Adrenal gland (tissue), 12 donors: ENCODE results near the gene RSL1D1. TPM values are rescaled to one million over a fixed set of nuclear protein-coding genes. Genes with fewer than 3 reads are reported as not detected.
"Not testable (repeated sequence)": the region's sequence is repeated elsewhere in the genome, so short reads cannot be mapped to it uniquely, and the experiment has no call there.

Source experiments
- DNase-seq, 7 donors: peaks; one replicate each; pipeline ENCODE4 v3.0.0-alpha.2; 2019 to 2020
- H3K27ac ChIP-seq, 5 donors: fragments of 200-600 bp; sonication (generic) in 4 of 5; 1 replicate in 3 of 5; 2 replicates in 2 of 5; pipeline versions ENCODE4 v1.5.1 to v1.8.0; 2016 to 2020; ENCODE audit warnings: mild to moderate bottlenecking in 1 of 5
- H3K27me3 ChIP-seq: fragments of 200-600 bp; 2 replicates; pipeline ENCODE4 v1.8.0; 2021
- H3K36me3 ChIP-seq, 2 donors: fragments of 200-600 bp; replicated peaks in 1 of 2; 1 replicate in 1 of 2; 2 replicates in 1 of 2; pipeline versions ENCODE4 v1.5.1 to v1.8.0; 2018 to 2022
- H3K4me1 ChIP-seq, 2 donors: fragments of 200-600 bp; replicated peaks in 1 of 2; 1 replicate in 1 of 2; 2 replicates in 1 of 2; pipeline versions ENCODE4 v1.5.1 to v1.8.0; 2018 to 2021
- H3K4me3 ChIP-seq, 4 donors: fragments of 200-600 bp; sonication (generic) in 3 of 4; one replicate each; pipeline ENCODE4 v1.5.1; 2016 to 2018
- H3K9me3 ChIP-seq, 3 donors: fragments of 200-600 bp; sonication (generic) in 1 of 3; replicated peaks in 1 of 3; 1 replicate in 2 of 3; 2 replicates in 1 of 3; pipeline versions ENCODE4 v1.5.1 to v1.8.0; 2016 to 2021
- POLR2A ChIP-seq, 2 donors: fragments of 450-650 bp; IDR thresholded peaks; one replicate each; pipeline ENCODE4 v1.6.1; 2017; ENCODE audit warnings: antibody characterized with exemption in 2 of 2, mild to moderate bottlenecking in 2 of 2, moderate library complexity in 1 of 2
- WGBS, 4 donors: extraction: QIAGEN DNeasy Blood & Tissue Kit in 2 of 4; methylation state at CpG; one replicate each; pipeline versions ENCODE4 v1.1.5 to v1.1.7; 2013 to 2017; 5-methylcytosine and 5-hydroxymethylcytosine counted together
- intact Hi-C, 2 donors: fragments of 100-400 bp; cut with DNase I; formaldehyde crosslinking; loops; one replicate each; pipeline versions ENCODE4 v1.14.1 to v1.15.0; 2022 to 2023
- polyA plus RNA-seq, 3 donors: library from polyadenylated mRNA; stranded (reverse); fragments of 200-250 nt in 2 of 3; fragments of 350-450 nt in 1 of 3; fragmentation: Illumina TruSeq in 1 of 3; extraction: RNeasy Lipid Tissue Mini Kit (QIAGEN cat#74804) in 1 of 3; gene quantifications; one replicate each; pipeline ENCODE4 v1.2.3, GENCODE V29; 2013 to 2014
- total RNA-seq, 9 donors: library from RNA; depleted of rRNA in 4 of 9; stranded (reverse); fragments of >200 nt in 4 of 9; fragments of 120-200 nt in 1 of 9; fragmentation: NEBNext Ultra II Directional in 1 of 9; extraction: Animal tissue kit (Norgen Biotek cat#: 25700) in 1 of 9; gene quantifications; one replicate each; pipeline versions ENCODE4 v1.1.0 to v1.2.4, GENCODE V29; 2013 to 2023
- TF ChIP-seq, protein P1 (sequence below), 6 experiments: fragments of 450-650 bp in 4 of 6; fragments of 200-600 bp in 2 of 6; sonication (generic) in 1 of 6; IDR thresholded peaks; 1 replicate in 5 of 6; 2 replicates in 1 of 6; pipeline versions ENCODE4 v1.5.1 to v1.8.0; 2016 to 2021; ENCODE audit warnings: antibody characterized with exemption in 6 of 6, mild to moderate bottlenecking in 2 of 6, moderate library complexity in 1 of 6
- donor health status: healthy with polysubstance abuse.
- donor health status: Bipolar disorder and iron deficiency.
- donor health status: DM: yes; HTN: yes; CAD: no.
- donor health status: DM: no; HTN: no; CAD: no.
- donor health status: DM: no; HTN: no; CAD: no.
- donor health status: DM: yes; HTN: yes; CAD: no.

The RSL1D1 gene
- total and polyA plus RNA-seq, 12 donors: 40.1 to 511 (median 124) TPM

DNA sequence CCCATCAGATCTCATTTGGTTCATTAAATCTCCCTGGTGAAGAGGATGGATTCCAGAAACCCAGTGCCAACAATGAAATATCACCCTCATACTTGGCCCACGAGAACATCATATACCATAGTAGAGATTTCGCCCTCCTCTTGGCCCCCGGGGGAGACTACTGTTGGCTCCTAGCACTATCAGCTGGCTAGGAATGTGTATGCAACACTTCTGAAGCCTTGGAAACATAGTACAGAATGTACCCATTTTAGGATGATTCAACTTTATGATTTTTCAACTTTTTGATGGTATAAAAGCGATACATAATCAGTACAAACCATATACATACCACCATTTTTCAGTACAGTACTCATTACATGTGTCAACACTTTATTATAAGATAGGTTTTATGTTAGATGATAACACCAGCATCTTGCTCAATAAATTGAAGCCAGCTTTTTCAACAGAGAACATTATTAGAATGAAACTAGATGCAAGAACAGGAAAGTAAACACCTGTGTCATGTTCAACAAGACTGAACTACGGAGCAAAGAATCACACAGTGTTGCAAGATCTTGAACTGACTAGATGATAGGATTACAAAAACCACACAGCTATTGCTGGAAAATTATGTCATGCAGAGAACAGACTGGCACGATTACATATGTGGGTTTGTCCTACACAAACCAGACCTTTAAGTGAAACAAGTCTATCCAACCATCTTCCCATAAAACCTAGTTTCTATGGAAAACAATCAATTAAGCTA, 17.2 kb downstream of the RSL1D1 start:
- no peak overlapping the region for H3K27ac ChIP-seq
- intact Hi-C loops: no loop called here
- WGBS, 4 donors: 78 to 81% (median 78%) methylated on average over 6 of the region's 6 CpGs
- no peaks in the 10 kb centered on the region for H3K27me3 ChIP-seq
- H3K4me3 ChIP-seq: no peak overlapping the region
- H3K36me3 ChIP-seq: peaks cover 0 to 26% of the 10 kb centered on the region in 2 donors
- TF ChIP-seq POLR2A (IDR thresholded peaks at IDR 0.05): no peak
- TF ChIP-seq, protein P1, sequence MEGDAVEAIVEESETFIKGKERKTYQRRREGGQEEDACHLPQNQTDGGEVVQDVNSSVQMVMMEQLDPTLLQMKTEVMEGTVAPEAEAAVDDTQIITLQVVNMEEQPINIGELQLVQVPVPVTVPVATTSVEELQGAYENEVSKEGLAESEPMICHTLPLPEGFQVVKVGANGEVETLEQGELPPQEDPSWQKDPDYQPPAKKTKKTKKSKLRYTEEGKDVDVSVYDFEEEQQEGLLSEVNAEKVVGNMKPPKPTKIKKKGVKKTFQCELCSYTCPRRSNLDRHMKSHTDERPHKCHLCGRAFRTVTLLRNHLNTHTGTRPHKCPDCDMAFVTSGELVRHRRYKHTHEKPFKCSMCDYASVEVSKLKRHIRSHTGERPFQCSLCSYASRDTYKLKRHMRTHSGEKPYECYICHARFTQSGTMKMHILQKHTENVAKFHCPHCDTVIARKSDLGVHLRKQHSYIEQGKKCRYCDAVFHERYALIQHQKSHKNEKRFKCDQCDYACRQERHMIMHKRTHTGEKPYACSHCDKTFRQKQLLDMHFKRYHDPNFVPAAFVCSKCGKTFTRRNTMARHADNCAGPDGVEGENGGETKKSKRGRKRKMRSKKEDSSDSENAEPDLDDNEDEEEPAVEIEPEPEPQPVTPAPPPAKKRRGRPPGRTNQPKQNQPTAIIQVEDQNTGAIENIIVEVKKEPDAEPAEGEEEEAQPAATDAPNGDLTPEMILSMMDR (IDR thresholded peaks at IDR 0.05): no peak
- no peaks in the 10 kb centered on the region for H3K4me1 ChIP-seq
- no peaks in the 10 kb centered on the region for H3K9me3 ChIP-seq
- DNase-seq: no peak

DNA sequence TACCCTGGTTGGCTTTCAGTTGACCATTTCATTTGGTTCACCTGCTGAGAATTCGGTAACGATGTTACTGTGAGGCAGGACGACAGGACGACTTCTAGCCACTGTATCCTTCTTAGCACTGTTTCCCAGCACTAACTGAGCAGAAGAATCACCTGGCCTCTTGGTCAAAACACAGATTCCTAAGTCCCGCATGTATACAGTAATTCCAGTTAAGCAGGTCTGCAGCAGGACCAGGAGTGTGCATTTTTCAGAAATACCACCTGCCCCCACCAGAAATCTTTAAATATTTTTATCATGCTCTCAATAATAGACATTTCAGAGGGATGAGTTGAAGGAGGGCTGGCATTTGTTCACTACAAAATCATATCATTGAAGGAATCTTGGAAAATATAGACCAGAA, 22.6 kb downstream of the RSL1D1 start:
- 83 to 89% (median 86%) methylated on average over 5 of the region's 5 CpGs for WGBS, 4 donors
- Histone ChIP-seq H3K4me3 (no peak overlapping the region), H3K9me3 (no peaks in the 10 kb centered on the region), H3K27me3 (no peaks in the 10 kb centered on the region), H3K27ac (no peak overlapping the region), H3K4me1 (peaks cover 12 to 14% of the 10 kb centered on the region in 2 donors), H3K36me3 (no peaks in the 10 kb centered on the region)
- DNase-seq: no peak
- TF ChIP-seq, protein P1 (IDR thresholded peaks at IDR 0.05): no peak
- no peak for TF ChIP-seq POLR2A (IDR thresholded peaks at IDR 0.05)
- intact Hi-C loops: no loop called here

DNA sequence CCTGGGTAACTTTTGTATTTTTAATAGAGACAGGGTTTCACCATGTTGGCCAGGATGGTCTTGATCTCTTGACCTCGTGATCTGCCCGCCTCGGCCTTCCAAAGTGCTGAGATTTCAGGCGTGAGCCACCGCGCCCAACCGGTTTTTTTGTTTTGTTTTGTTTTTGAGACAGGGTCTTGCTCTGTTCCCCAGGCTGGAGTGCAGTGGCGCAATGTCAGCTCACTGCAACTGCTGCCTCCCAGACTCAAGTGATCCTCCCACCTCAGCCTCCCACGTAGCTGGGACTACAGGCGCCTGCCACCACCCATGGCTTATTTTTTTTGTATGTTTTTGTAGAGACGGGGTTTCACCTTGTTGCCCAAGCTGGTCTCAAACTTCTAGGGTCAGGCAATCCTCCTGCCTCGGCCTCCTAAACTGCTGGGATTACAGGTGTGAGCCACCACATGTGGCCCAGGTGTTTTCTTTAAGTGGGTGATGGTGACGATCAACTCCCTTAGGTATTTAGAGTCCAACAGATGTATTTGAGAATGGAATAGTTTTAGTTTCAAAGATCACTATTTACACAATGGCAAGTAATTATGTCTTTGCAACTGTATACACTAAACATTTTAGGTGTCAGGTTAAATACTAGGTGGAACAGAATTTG, 25.7 kb downstream of the RSL1D1 start:
- H3K27ac ChIP-seq, H3K27me3 ChIP-seq, intact Hi-C loops, H3K36me3 ChIP-seq, H3K9me3 ChIP-seq, H3K4me3 ChIP-seq, DNase-seq: not testable (repeated sequence)
- peaks cover 12 to 14% of the 10 kb centered on the region in 2 donors for H3K4me1 ChIP-seq
- 90 to 96% (median 93%) methylated on average over 13 of the region's 13 CpGs for WGBS, 4 donors

DNA sequence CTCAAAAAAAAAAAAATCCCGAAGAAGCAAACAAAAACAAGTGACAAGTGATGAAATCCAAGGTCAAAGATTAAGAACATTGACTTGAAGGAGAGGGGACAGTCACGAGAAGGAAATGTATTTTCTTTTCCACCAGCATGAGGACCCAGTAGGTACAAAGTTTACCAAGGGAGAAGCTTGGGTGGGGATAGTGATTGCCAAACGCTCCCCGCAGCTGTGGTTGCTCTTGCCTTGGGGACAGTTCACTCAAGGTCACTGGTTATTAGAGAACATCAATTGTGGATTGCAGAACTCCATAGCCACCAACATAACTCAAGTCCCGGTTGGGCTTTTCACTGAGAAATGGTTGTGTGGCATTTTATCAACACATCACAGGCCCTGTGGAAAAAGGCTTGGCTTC, 27.0 kb downstream of the RSL1D1 start:
- Histone ChIP-seq H3K9me3 (no peaks in the 10 kb centered on the region), H3K27me3 (no peaks in the 10 kb centered on the region), H3K4me1 (peaks cover 12 to 14% of the 10 kb centered on the region in 2 donors), H3K27ac (peak overlapping the region; percentile 13 to 54 (median 30)), H3K36me3 (no peaks in the 10 kb centered on the region), H3K4me3 (no peak overlapping the region)
- DNase-seq: peak in 6 of 7 donors; percentile 73 to 88 (median 77)
- WGBS, 4 donors: 6 to 20% (median 14%) methylated on average over 5 of the region's 5 CpGs
- no peak for TF ChIP-seq POLR2A (IDR thresholded peaks at IDR 0.05)
- TF ChIP-seq, protein P1 (IDR thresholded peaks at IDR 0.05): no peak
- intact Hi-C loops: no loop called here

DNA sequence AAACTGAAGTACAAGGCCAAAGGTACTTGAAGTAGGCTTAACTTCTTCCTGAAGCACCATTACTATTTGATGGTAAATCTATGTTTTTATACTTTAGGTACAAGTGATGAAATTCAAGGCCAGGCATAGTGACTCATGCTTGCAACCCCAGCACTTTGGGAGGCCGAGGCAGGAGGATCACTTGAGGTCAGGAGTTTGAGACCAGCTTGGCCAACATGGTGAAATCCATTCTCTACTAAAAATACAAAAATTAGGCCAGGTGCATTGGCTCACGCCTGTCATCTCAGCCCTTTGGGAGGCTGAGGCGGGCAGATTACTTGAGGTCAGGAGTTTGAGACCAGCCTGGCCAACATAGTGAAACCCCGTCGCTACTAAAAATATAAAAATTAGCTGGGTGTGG, 27.7 kb downstream of the RSL1D1 start:
- H3K9me3 ChIP-seq, intact Hi-C loops: not testable (repeated sequence)
- WGBS, 4 donors: 81 to 88% (median 86%) methylated on average over 5 of the region's 5 CpGs

More for the DNA sequence above, 27.7 kb downstream of the RSL1D1 start:
- H3K36me3 ChIP-seq, DNase-seq, H3K4me3 ChIP-seq, H3K27me3 ChIP-seq: not testable (repeated sequence)
- peak overlapping the region in 2 of 5 donors; percentile 13 to 54 for H3K27ac ChIP-seq
- H3K4me1 ChIP-seq: peaks cover 12 to 14% of the 10 kb centered on the region in 2 donors
